ENCODE data around the gene PCDHGB6. TPM values are rescaled to one million over a fixed set of nuclear protein-coding genes. Genes with fewer than 3 reads are reported as not detected.
"Not testable (repeated sequence)": the region's sequence is repeated elsewhere in the genome, so short reads cannot be mapped to it uniquely, and the experiment has no call there.

The PCDHGB6 gene
- polyA plus RNA-seq, 2 donors: 0.60 to 0.92 TPM

DNA sequence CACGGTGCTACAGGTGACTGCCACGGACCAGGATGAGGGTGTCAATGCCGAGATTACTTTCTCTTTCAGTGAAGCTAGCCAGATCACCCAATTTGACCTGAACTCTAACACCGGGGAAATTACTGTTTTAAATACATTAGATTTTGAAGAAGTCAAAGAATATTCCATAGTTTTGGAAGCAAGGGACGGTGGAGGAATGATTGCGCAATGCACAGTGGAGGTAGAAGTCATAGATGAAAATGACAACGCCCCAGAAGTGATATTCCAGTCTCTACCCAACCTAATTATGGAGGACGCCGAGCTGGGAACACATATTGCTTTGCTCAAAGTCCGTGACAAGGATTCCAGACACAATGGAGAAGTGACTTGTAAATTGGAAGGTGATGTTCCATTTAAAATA lies 19.2 kb upstream of the PCDHGB6 start:
- H3K4me3 ChIP-seq (ENCODE audit: low read depth in 1 of 2, low read length in 2 of 2): no peak overlapping the region
- 43 to 44% methylated on average over 10 of the region's 10 CpGs for WGBS, 2 donors

GRCh38 chr5:141389153-141390042 lies 18.4 kb upstream of the PCDHGB6 start:
- peaks cover 0 to 3% of the 10 kb centered on the region in 2 donors for H3K4me1 ChIP-seq (ENCODE audit: control insufficient read depth in 2 of 2, insufficient read depth in 2 of 2, low read length in 1 of 2)
- H3K36me3 ChIP-seq (ENCODE audit: control insufficient read depth in 2 of 2, insufficient read depth in 2 of 2, low read length in 1 of 2): no peaks in the 10 kb centered on the region
- H3K9me3 ChIP-seq (ENCODE audit: control insufficient read depth in 2 of 2, insufficient read depth in 1 of 2, low read depth in 1 of 2, low read length in 1 of 2): peaks cover 34 to 46% of the 10 kb centered on the region in 2 donors
- WGBS, 2 donors: 42 to 45% methylated on average over 77 of the region's 77 CpGs
- H3K27ac ChIP-seq (ENCODE audit: low read depth in 2 of 2, low read length in 1 of 2): no peak overlapping the region
- H3K27me3 ChIP-seq (ENCODE audit: control insufficient read depth in 1 of 2, insufficient read depth in 2 of 2, low read length in 2 of 2): peaks cover 0 to 5% of the 10 kb centered on the region in 2 donors
- no peak overlapping the region for H3K4me3 ChIP-seq (ENCODE audit: low read depth in 1 of 2, low read length in 2 of 2)

More for the DNA sequence above, 19.2 kb upstream of the PCDHGB6 start:
- no peak overlapping the region for H3K27ac ChIP-seq (ENCODE audit: low read depth in 2 of 2, low read length in 1 of 2)
- H3K4me1 ChIP-seq (ENCODE audit: control insufficient read depth in 2 of 2, insufficient read depth in 2 of 2, low read length in 1 of 2): peaks cover 0 to 4% of the 10 kb centered on the region in 2 donors
- no peaks in the 10 kb centered on the region for H3K36me3 ChIP-seq (ENCODE audit: control insufficient read depth in 2 of 2, insufficient read depth in 2 of 2, low read length in 1 of 2)
- peaks cover 0 to 5% of the 10 kb centered on the region in 2 donors for H3K27me3 ChIP-seq (ENCODE audit: control insufficient read depth in 1 of 2, insufficient read depth in 2 of 2, low read length in 2 of 2)
- H3K9me3 ChIP-seq (ENCODE audit: control insufficient read depth in 2 of 2, insufficient read depth in 1 of 2, low read depth in 1 of 2, low read length in 1 of 2): peaks cover 34 to 45% of the 10 kb centered on the region in 2 donors

GRCh38 chr5:141392429-141393198 lies 15.2 kb upstream of the PCDHGB6 start, which contains the start of gene PCDHGA8:
PCDHGA8 (plus strand) TSS chr5:141392633; CDS start chr5:141392814, 181 bp downstream.
- Histone ChIP-seq H3K27ac (ENCODE audit: low read depth in 2 of 2, low read length in 1 of 2) (no peak within 1 kb of the TSS), H3K36me3 (ENCODE audit: control insufficient read depth in 2 of 2, insufficient read depth in 2 of 2, low read length in 1 of 2) (no peaks in the 10 kb centered on the region), H3K4me1 (ENCODE audit: control insufficient read depth in 2 of 2, insufficient read depth in 2 of 2, low read length in 1 of 2) (no peaks in the 10 kb centered on the region), H3K4me3 (ENCODE audit: low read depth in 1 of 2, low read length in 2 of 2) (no peak within 1 kb of the TSS), H3K27me3 (ENCODE audit: control insufficient read depth in 1 of 2, insufficient read depth in 2 of 2, low read length in 2 of 2) (peaks cover 0 to 5% of the 10 kb centered on the region in 2 donors), H3K9me3 (ENCODE audit: control insufficient read depth in 2 of 2, insufficient read depth in 1 of 2, low read depth in 1 of 2, low read length in 1 of 2) (peaks cover 33 to 42% of the 10 kb centered on the region in 2 donors)
- 25 to 30% methylated on average over 38 of the region's 38 CpGs for WGBS, 2 donors

DNA sequence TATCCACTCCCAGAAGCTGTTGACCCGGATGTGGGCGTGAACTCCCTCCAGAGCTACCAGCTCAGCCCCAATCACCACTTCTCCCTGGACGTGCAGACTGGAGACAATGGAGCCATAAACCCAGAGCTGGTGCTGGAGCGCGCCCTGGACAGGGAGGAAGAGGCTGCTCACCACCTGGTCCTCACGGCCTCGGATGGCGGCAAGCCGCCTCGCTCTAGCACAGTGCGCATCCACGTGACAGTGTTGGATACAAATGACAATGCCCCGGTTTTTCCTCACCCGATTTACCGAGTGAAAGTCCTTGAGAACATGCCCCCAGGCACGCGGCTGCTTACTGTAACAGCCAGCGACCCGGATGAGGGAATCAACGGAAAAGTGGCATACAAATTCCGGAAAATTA lies 14.6 kb upstream of the PCDHGB6 start:
- Histone ChIP-seq H3K4me3 (ENCODE audit: low read depth in 1 of 2, low read length in 2 of 2) (no peak overlapping the region), H3K4me1 (ENCODE audit: control insufficient read depth in 2 of 2, insufficient read depth in 2 of 2, low read length in 1 of 2) (no peaks in the 10 kb centered on the region), H3K9me3 (ENCODE audit: control insufficient read depth in 2 of 2, insufficient read depth in 1 of 2, low read depth in 1 of 2, low read length in 1 of 2) (peaks cover 36 to 44% of the 10 kb centered on the region in 2 donors), H3K36me3 (ENCODE audit: control insufficient read depth in 2 of 2, insufficient read depth in 2 of 2, low read length in 1 of 2) (no peaks in the 10 kb centered on the region), H3K27ac (ENCODE audit: low read depth in 2 of 2, low read length in 1 of 2) (no peak overlapping the region), H3K27me3 (ENCODE audit: control insufficient read depth in 1 of 2, insufficient read depth in 2 of 2, low read length in 2 of 2) (peaks cover 0 to 5% of the 10 kb centered on the region in 2 donors)
- 36% methylated on average over 21 of the region's 21 CpGs for WGBS, 2 donors

DNA sequence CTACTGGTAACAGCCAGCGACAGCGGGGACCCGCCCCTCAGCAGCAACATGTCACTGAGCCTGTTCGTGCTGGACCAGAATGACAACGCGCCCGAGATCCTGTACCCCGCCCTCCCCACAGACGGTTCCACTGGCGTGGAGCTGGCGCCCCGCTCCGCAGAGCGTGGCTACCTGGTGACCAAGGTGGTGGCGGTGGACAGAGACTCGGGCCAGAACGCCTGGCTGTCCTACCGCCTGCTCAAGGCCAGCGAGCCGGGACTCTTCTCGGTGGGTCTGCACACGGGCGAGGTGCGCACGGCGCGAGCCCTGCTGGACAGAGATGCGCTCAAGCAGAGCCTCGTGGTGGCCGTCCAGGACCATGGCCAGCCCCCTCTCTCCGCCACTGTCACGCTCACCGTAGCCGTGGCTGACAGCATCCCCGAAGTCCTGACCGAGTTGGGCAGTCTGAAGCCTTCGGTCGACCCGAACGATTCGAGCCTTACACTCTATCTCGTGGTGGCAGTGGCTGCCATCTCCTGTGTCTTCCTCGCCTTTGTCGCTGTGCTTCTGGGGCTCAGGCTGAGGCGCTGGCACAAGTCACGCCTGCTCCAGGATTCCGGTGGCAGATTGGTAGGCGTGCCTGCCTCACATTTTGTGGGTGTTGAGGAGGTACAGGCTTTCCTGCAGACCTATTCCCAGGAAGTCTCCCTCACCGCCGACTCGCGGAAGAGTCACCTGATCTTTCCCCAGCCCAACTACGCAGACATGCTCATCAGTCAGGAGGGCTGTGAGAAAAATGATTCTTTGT lies 13.2 kb upstream of the PCDHGB6 start:
- not testable (repeated sequence) for H3K4me1 ChIP-seq (ENCODE audit: control insufficient read depth in 2 of 2, insufficient read depth in 2 of 2, low read length in 1 of 2); H3K36me3 ChIP-seq (ENCODE audit: control insufficient read depth in 2 of 2, insufficient read depth in 2 of 2, low read length in 1 of 2); H3K27me3 ChIP-seq (ENCODE audit: control insufficient read depth in 1 of 2, insufficient read depth in 2 of 2, low read length in 2 of 2); H3K27ac ChIP-seq (ENCODE audit: low read depth in 2 of 2, low read length in 1 of 2); H3K4me3 ChIP-seq (ENCODE audit: low read depth in 1 of 2, low read length in 2 of 2)
- H3K9me3 ChIP-seq (ENCODE audit: control insufficient read depth in 2 of 2, insufficient read depth in 1 of 2, low read depth in 1 of 2, low read length in 1 of 2): peaks cover 30 to 39% of the 10 kb centered on the region in 2 donors
- WGBS, 2 donors: 42% methylated on average over 41 to 46 of the region's 53 CpGs

GRCh38 chr5:141397756-141398551 lies 9.9 kb upstream of the PCDHGB6 start, which contains the start of gene PCDHGB5:
PCDHGB5 (plus strand) TSS chr5:141397947; CDS start chr5:141398128, 181 bp downstream.
- H3K4me1 ChIP-seq (ENCODE audit: control insufficient read depth in 2 of 2, insufficient read depth in 2 of 2, low read length in 1 of 2); H3K27ac ChIP-seq (ENCODE audit: low read depth in 2 of 2, low read length in 1 of 2); H3K27me3 ChIP-seq (ENCODE audit: control insufficient read depth in 1 of 2, insufficient read depth in 2 of 2, low read length in 2 of 2); H3K36me3 ChIP-seq (ENCODE audit: control insufficient read depth in 2 of 2, insufficient read depth in 2 of 2, low read length in 1 of 2): not testable (repeated sequence)
- Histone ChIP-seq H3K4me3 (ENCODE audit: low read depth in 1 of 2, low read length in 2 of 2) (peak within 1 kb of the TSS in 1 of 2 donors; percentile 30), H3K9me3 (ENCODE audit: control insufficient read depth in 2 of 2, insufficient read depth in 1 of 2, low read depth in 1 of 2, low read length in 1 of 2) (peaks cover 32 to 38% of the 10 kb centered on the region in 2 donors)
- 9 to 12% methylated on average over 21 to 25 of the region's 43 CpGs for WGBS, 2 donors

GRCh38 chr5:141398608-141399007 lies 9.2 kb upstream of the PCDHGB6 start:
- 28% methylated on average over 15 of the region's 15 CpGs for WGBS, 2 donors
- Histone ChIP-seq H3K9me3 (ENCODE audit: control insufficient read depth in 2 of 2, insufficient read depth in 1 of 2, low read depth in 1 of 2, low read length in 1 of 2) (peaks cover 32 to 40% of the 10 kb centered on the region in 2 donors), H3K4me3 (ENCODE audit: low read depth in 1 of 2, low read length in 2 of 2) (no peak overlapping the region), H3K36me3 (ENCODE audit: control insufficient read depth in 2 of 2, insufficient read depth in 2 of 2, low read length in 1 of 2) (no peaks in the 10 kb centered on the region), H3K27ac (ENCODE audit: low read depth in 2 of 2, low read length in 1 of 2) (no peak overlapping the region), H3K4me1 (ENCODE audit: control insufficient read depth in 2 of 2, insufficient read depth in 2 of 2, low read length in 1 of 2) (no peaks in the 10 kb centered on the region), H3K27me3 (ENCODE audit: control insufficient read depth in 1 of 2, insufficient read depth in 2 of 2, low read length in 2 of 2) (peaks cover 0 to 3% of the 10 kb centered on the region in 2 donors)

- peaks cover 31 to 39% of the 10 kb centered on the region in 2 donors for H3K9me3 ChIP-seq (ENCODE audit: control insufficient read depth in 2 of 2, insufficient read depth in 1 of 2, low read depth in 1 of 2, low read length in 1 of 2)
- 31 to 32% methylated on average over 61 of the region's 61 CpGs for WGBS, 2 donors
- H3K36me3 ChIP-seq (ENCODE audit: control insufficient read depth in 2 of 2, insufficient read depth in 2 of 2, low read length in 1 of 2): no peaks in the 10 kb centered on the region
- H3K27ac ChIP-seq (ENCODE audit: low read depth in 2 of 2, low read length in 1 of 2): no peak overlapping the region
- H3K4me3 ChIP-seq (ENCODE audit: low read depth in 1 of 2, low read length in 2 of 2): no peak overlapping the region
- H3K27me3 ChIP-seq (ENCODE audit: control insufficient read depth in 1 of 2, insufficient read depth in 2 of 2, low read length in 2 of 2): peaks cover 0 to 3% of the 10 kb centered on the region in 2 donors
- no peaks in the 10 kb centered on the region for H3K4me1 ChIP-seq (ENCODE audit: control insufficient read depth in 2 of 2, insufficient read depth in 2 of 2, low read length in 1 of 2)
Measured at GRCh38 chr5:141399555-141400258, 8.1 kb upstream of the PCDHGB6 start.
